Effector memory CD4-positive, alpha-beta T cell (primary cell): ENCODE data around the gene SLC12A7.

ENCODE experiments used
- DNase-seq, 3 donors: peaks; one replicate each; pipeline ENCODE4 v3.0.0-alpha.2; 2020
- H3K27ac ChIP-seq: 2 replicates; pipeline ENCODE4 v1.7.0; 2013; ENCODE audit warnings: mild to moderate bottlenecking, low read length, moderate library complexity; ENCODE audit not compliant: insufficient read depth, poor library complexity, severe bottlenecking
- H3K27me3 ChIP-seq: replicated peaks from 2 replicates; pipeline ENCODE4 v1.7.0; 2013; ENCODE audit warnings: mild to moderate bottlenecking, low read length; ENCODE audit not compliant: insufficient read depth, control insufficient read depth, poor library complexity, severe bottlenecking
- H3K36me3 ChIP-seq: 2 replicates; pipeline ENCODE4 v1.7.0; 2013; ENCODE audit warnings: mild to moderate bottlenecking, low read length, moderate library complexity; ENCODE audit not compliant: control insufficient read depth, insufficient read depth
- H3K4me1 ChIP-seq: 2 replicates; pipeline ENCODE4 v1.7.0; 2013; ENCODE audit warnings: low read length, mild to moderate bottlenecking; ENCODE audit not compliant: control insufficient read depth, insufficient read depth, poor library complexity, severe bottlenecking
- H3K4me3 ChIP-seq: 2 replicates; pipeline ENCODE4 v1.7.0; 2013; ENCODE audit warnings: low read length, low read depth, mild to moderate bottlenecking; ENCODE audit not compliant: insufficient read depth, poor library complexity, severe bottlenecking
- H3K9me3 ChIP-seq: 2 replicates; pipeline ENCODE4 v1.7.0; 2013; ENCODE audit warnings: mild to moderate bottlenecking, low read length, moderate library complexity; ENCODE audit not compliant: control insufficient read depth

The SLC12A7 gene

DNA sequence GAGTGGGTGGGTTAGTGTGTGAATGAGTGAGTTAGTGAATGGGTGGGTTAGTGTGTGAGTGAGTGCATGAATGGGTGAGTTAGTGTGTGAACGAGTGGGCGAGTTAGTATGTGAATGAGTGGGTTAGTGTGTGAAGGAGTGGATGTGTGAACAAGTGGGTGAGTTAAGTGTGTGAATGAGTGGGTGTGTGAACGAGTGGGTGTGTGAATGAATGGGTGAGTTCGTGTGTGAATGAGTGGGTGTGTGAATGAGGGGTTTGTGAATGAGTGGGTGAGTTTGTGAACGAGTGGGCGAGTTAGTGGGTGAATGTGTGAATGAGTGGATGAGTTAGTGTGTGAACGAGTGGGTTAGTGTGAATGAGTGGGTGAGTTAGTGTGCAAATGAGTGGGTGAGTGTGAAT lies 69.2 kb downstream of the SLC12A7 start:
- Histone ChIP-seq H3K27me3 (no peaks in the 10 kb centered on the region), H3K9me3 (no peaks in the 10 kb centered on the region), H3K27ac (no peak overlapping the region), H3K4me1 (no peaks in the 10 kb centered on the region), H3K4me3 (no peak overlapping the region), H3K36me3 (no peaks in the 10 kb centered on the region)
- no peak for DNase-seq

GRCh38 chr5:1041225-1042143 lies 70.4 kb downstream of the SLC12A7 start:
- H3K4me1 ChIP-seq, result no peaks in the 10 kb centered on the region
- H3K27ac ChIP-seq, result no peak overlapping the region
- no peaks in the 10 kb centered on the region for H3K9me3 ChIP-seq
- no peak overlapping the region for H3K4me3 ChIP-seq
- H3K27me3 ChIP-seq, result no peaks in the 10 kb centered on the region
- no peak for DNase-seq
- H3K36me3 ChIP-seq, result no peaks in the 10 kb centered on the region

DNA sequence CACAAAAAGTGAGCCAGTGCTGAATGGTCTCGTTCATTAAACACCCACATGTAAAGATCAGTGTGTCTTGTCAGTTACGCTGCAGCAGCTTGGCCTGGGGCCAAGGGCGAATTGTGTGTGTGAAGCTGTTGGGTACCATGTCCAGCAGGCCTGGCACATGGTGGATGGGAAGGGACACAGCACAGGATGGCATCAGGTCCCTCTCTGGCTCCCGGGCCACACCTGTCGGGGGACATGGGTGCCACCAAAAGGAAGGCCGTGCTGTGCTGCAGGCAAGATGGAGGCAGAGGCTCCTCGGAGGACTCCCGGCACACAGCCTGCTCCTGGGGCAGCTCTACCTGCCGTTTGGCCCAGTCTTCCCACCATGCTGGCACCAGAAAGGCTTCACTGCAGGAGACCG lies 71.3 kb downstream of the SLC12A7 start:
- Histone ChIP-seq H3K9me3 (no peaks in the 10 kb centered on the region), H3K4me3 (no peak overlapping the region), H3K4me1 (no peaks in the 10 kb centered on the region), H3K36me3 (no peaks in the 10 kb centered on the region), H3K27me3 (no peaks in the 10 kb centered on the region), H3K27ac (no peak overlapping the region)
- DNase-seq, result no peak

- H3K27ac ChIP-seq, result no peak overlapping the region
- H3K4me3 ChIP-seq, result no peak overlapping the region
- H3K9me3 ChIP-seq, result no peaks in the 10 kb centered on the region
- H3K27me3 ChIP-seq, result no peaks in the 10 kb centered on the region
- H3K36me3 ChIP-seq, result no peaks in the 10 kb centered on the region
- no peaks in the 10 kb centered on the region for H3K4me1 ChIP-seq
- no peak for DNase-seq
Measured at GRCh38 chr5:1039706-1040260, 72.1 kb downstream of the SLC12A7 start.

DNA sequence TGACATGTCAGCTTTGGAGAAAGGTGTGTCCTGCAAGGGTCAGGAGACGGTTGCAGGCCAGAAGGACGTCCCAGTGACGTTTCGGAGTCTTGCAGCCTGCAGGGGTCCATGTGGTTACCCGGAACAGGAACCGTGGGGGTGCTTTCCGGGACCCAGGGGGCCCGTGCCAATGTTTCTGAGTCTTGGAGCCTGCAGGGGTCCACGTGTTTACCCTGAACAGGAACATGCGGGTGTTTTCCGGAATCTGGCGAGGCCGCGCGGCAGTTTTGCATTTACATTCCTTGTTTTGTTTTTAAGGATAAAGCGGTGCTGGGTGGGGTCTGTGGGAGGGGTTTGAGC lies 72.7 kb downstream of the SLC12A7 start:
- no peak overlapping the region for H3K4me3 ChIP-seq
- H3K27ac ChIP-seq, result no peak overlapping the region
- no peak for DNase-seq
- no peaks in the 10 kb centered on the region for H3K4me1 ChIP-seq
- no peaks in the 10 kb centered on the region for H3K9me3 ChIP-seq
- no peaks in the 10 kb centered on the region for H3K27me3 ChIP-seq
- no peaks in the 10 kb centered on the region for H3K36me3 ChIP-seq

DNA sequence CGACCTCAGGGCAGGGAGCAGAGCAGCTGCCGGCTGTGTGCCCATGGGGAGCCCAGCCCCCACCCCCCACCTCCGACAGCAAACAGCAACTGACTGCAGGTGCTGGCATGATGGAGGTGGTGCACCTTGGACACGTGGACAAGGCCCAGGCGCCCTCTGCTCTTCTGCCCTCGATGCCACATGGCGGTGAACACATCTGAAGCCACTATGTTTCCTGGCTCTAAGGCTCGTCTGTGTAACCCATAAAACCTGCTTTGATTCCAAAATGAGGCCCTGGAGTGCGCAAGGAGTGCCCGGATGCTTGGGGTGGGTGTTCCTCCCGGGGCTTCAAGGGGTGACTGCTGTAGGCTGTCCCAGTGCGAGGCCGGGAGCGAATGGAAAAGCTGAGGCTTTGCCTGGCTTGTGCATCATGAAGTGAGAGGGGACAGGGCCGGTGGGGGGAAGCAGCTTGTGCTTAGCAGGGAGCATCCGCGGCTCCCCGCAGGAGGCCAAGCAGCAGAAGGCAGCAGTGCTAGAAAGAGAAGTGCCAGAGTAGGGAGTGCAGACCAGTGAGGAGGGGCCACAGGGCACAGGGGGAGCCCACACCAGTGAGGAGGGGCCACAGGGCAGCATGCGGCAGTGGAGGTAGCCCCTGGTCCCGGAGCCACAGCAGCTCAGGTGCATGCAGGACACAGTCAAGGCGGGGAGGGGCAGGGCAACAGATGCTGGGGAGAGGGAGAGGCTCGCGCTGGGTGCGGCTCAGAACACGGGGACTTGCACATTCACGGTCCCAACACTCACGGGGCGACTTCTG lies 73.2 kb downstream of the SLC12A7 start:
- no peak for DNase-seq
- Histone ChIP-seq H3K36me3 (no peaks in the 10 kb centered on the region), H3K4me3 (no peak overlapping the region), H3K27me3 (no peaks in the 10 kb centered on the region), H3K27ac (no peak overlapping the region), H3K4me1 (no peaks in the 10 kb centered on the region), H3K9me3 (no peaks in the 10 kb centered on the region)

- Histone ChIP-seq H3K27me3 (no peaks in the 10 kb centered on the region), H3K27ac (no peak overlapping the region), H3K4me1 (no peaks in the 10 kb centered on the region), H3K9me3 (no peaks in the 10 kb centered on the region), H3K36me3 (no peaks in the 10 kb centered on the region), H3K4me3 (no peak overlapping the region)
- DNase-seq, result no peak
Measured at GRCh38 chr5:1037671-1038416, 74.0 kb downstream of the SLC12A7 start.

DNA sequence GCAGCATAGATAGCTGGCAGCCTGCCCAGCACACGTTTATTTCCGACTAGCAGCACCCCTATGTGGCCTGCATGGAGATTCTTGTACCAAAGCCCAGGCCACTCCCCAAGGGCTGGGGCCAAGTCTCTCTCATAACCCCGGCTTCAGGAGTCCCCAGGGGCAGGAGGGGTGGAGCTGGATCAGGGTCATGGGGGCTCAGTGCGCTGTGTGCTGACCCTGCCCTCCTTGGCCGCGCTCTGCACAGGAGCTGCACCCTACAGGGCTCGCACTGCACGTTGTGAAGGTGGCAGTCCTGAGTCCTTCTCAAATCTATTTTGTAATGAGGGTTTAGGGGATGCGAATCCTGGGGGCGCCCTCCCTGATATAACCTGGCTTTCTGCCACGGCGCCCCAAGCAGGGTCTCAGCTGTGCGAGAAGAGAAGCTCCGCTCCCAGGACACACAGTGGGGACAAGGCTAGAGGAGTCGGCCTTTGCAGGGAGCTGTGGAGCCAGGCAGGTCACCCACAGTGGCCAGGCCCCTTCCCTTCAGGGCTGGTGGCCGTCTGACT lies 74.7 kb downstream of the SLC12A7 start:
- no peaks in the 10 kb centered on the region for H3K27me3 ChIP-seq
- no peaks in the 10 kb centered on the region for H3K4me1 ChIP-seq
- no peak overlapping the region for H3K27ac ChIP-seq
- no peak overlapping the region for H3K4me3 ChIP-seq
- no peaks in the 10 kb centered on the region for H3K36me3 ChIP-seq
- DNase-seq, result no peak
- H3K9me3 ChIP-seq, result no peaks in the 10 kb centered on the region

DNA sequence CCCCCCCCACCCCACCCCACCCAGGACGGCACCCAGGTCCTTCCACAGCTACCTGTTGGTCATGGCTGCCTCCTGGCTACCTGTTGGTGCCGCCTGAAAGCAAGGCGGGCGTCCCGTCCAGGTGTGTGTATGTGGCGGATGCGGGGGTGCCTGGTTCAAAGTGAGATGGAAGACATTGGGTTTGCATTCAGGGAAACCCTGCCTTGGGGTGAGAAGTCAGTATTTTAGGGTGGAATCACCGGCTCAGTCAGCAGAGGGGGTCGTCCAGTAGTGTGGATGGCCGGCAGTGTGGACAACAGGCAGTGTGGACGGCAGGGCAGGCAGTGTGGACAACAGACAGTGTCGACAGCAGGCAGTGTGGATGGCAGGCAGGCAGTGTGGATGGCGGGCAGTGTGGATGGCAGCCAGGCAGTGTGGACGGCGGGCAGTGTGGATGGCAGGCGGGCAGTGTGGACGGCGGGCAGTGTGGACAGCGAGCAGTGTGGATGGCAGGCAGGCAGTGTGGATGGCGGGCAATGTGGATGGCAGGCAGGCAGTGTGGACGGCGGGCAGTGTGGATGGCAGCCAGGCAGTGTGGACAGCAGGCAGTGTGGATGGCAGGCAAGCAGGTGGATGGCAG lies 75.2 kb downstream of the SLC12A7 start:
- no peak for DNase-seq
- Histone ChIP-seq H3K4me1 (no peaks in the 10 kb centered on the region), H3K4me3 (no peak overlapping the region), H3K36me3 (no peaks in the 10 kb centered on the region), H3K9me3 (no peaks in the 10 kb centered on the region), H3K27ac (no peak overlapping the region), H3K27me3 (no peaks in the 10 kb centered on the region)
